Smooth muscle cell (in vitro differentiated cells): ENCODE data around the gene EFEMP1. TPM values are rescaled to one million over a fixed set of nuclear protein-coding genes. Genes with fewer than 3 reads are reported as not detected.
"Not testable (repeated sequence)": the region's sequence is repeated elsewhere in the genome, so short reads cannot be mapped to it uniquely, and the experiment has no call there.

Source experiments
- DNase-seq: peaks from one replicate; lab custom pipeline; 2025; ENCODE audit not compliant: unreplicated experiment; lab: John Stamatoyannopoulos, UW
- H2AFZ ChIP-seq: fragments of 200-600 bp; sonication (generic); 2 replicates; pipeline ENCODE4 v1.6.0; 2016; ENCODE audit warnings: antibody characterized with exemption, low read depth, mild to moderate bottlenecking
- H3F3A ChIP-seq: fragments of 200-600 bp; sonication (generic); 2 replicates; pipeline ENCODE4 v1.6.0; 2017; ENCODE audit warnings: antibody characterized with exemption, low read depth
- H3K27ac ChIP-seq: fragments of 200-600 bp; sonication (generic); 2 replicates; pipeline ENCODE4 v1.5.1; 2016; ENCODE audit warnings: low read depth, mild to moderate bottlenecking
- H3K27me3 ChIP-seq: fragments of 200-600 bp; sonication (generic); 2 replicates; pipeline ENCODE4 v1.6.1; 2016; ENCODE audit warnings: low read depth, mild to moderate bottlenecking
- H3K36me3 ChIP-seq: fragments of 200-600 bp; sonication (generic); 2 replicates; pipeline ENCODE4 v1.5.1; 2016; ENCODE audit warnings: low read depth
- H3K4me1 ChIP-seq: fragments of 200-600 bp; sonication (generic); 2 replicates; pipeline ENCODE4 v1.5.1; 2016; ENCODE audit warnings: low read depth
- H3K4me2 ChIP-seq: fragments of 200-600 bp; sonication (generic); 2 replicates; pipeline ENCODE4 v1.6.0; 2016; ENCODE audit warnings: mild to moderate bottlenecking
- H3K4me3 ChIP-seq: fragments of 200-600 bp; sonication (generic); 2 replicates; pipeline ENCODE4 v1.5.1; 2016; ENCODE audit warnings: mild to moderate bottlenecking
- H3K79me2 ChIP-seq: fragments of 200-600 bp; sonication (generic); 2 replicates; pipeline ENCODE4 v1.6.0; 2016; ENCODE audit warnings: low read depth, mild to moderate bottlenecking
- H3K9ac ChIP-seq: fragments of 200-600 bp; sonication (generic); 2 replicates; pipeline ENCODE4 v1.6.0; 2016; ENCODE audit warnings: low read depth
- H3K9me3 ChIP-seq: fragments of 200-600 bp; sonication (generic); replicated peaks from 2 replicates; pipeline ENCODE4 v1.5.1; 2016; ENCODE audit warnings: low read depth
- H4K20me1 ChIP-seq: fragments of 200-600 bp; sonication (generic); 2 replicates; pipeline ENCODE4 v1.6.0; 2016; ENCODE audit warnings: low read depth
- CTCF ChIP-seq: fragments of 200-600 bp; sonication (generic); IDR thresholded peaks from 2 replicates; pipeline ENCODE4 v1.5.1; 2017; ENCODE audit warnings: borderline replicate concordance, mild to moderate bottlenecking, antibody characterized with exemption; ENCODE audit not compliant: insufficient read depth, poor library complexity, severe bottlenecking
- WGBS: methylation state at CpG from one replicate; pipeline ENCODE4 v1.1.7; 2016; ENCODE audit warnings: low lambda C conversion rate; 5-methylcytosine and 5-hydroxymethylcytosine counted together
- polyA plus RNA-seq: library from polyadenylated mRNA; unstranded; fragments of >200 nt; fragmentation: Nextera tagmentation; extraction: Ambion mirVana; gene quantifications from 2 replicates; pipeline ENCODE4 v1.2.1, GENCODE V29; 2016
- total RNA-seq: library from RNA; depleted of rRNA; stranded (reverse); fragments of >200 nt; gene quantifications from 2 replicates; pipeline ENCODE4 v1.2.3, GENCODE V29; 2014

EFEMP1 gene
- total and polyA plus RNA-seq, 2 experiments from 2014 or later, result 19.2 to 28.3 TPM

- no peak overlapping the region for H3K27ac ChIP-seq
- no peak for DNase-seq
- peak overlapping the region; percentile 49 for H3K4me2 ChIP-seq
Observed at GRCh38 chr2:55839182-55839819, 84.3 kb downstream of the EFEMP1 start.

GRCh38 chr2:55838653-55839052 is 84.9 kb downstream of the EFEMP1 start:
- Histone ChIP-seq H3K9ac (no peak overlapping the region), H3K27me3 (peaks cover 31% of the 10 kb centered on the region), H3K36me3 (no peaks in the 10 kb centered on the region), H4K20me1 (no peaks in the 10 kb centered on the region), H3K4me1 (no peaks in the 10 kb centered on the region), H3F3A (peaks cover 1% of the 10 kb centered on the region), H3K9me3 (no peaks in the 10 kb centered on the region), H2AFZ (no peak overlapping the region), H3K4me3 (no peak overlapping the region), H3K79me2 (no peaks in the 10 kb centered on the region), H3K27ac (no peak overlapping the region), H3K4me2 (peak overlapping the region; percentile 49)
- WGBS, result 90% methylated on average over 1 of the region's 1 CpG
- no peak for DNase-seq
- no peak for TF ChIP-seq CTCF

More at GRCh38 chr2:55839182-55839819, 84.3 kb downstream of the EFEMP1 start:
- no peaks in the 10 kb centered on the region for H3K36me3 ChIP-seq
- H3K79me2 ChIP-seq, result no peaks in the 10 kb centered on the region
- peaks cover 6% of the 10 kb centered on the region for H3F3A ChIP-seq
- TF ChIP-seq CTCF, result no peak
- no peak overlapping the region for H3K4me3 ChIP-seq
- WGBS, result 41% methylated on average over 7 of the region's 7 CpGs
- no peaks in the 10 kb centered on the region for H4K20me1 ChIP-seq
- H3K4me1 ChIP-seq, result no peaks in the 10 kb centered on the region
- no peaks in the 10 kb centered on the region for H3K9me3 ChIP-seq
- H3K9ac ChIP-seq, result no peak overlapping the region
- H2AFZ ChIP-seq, result no peak overlapping the region
- peaks cover 30% of the 10 kb centered on the region for H3K27me3 ChIP-seq

- not testable (repeated sequence) for DNase-seq, H3K9ac ChIP-seq, H3K36me3 ChIP-seq, H3K4me2 ChIP-seq, H3K9me3 ChIP-seq, H3F3A ChIP-seq, H4K20me1 ChIP-seq, H3K79me2 ChIP-seq, H3K27ac ChIP-seq, H3K4me3 ChIP-seq, H3K4me1 ChIP-seq, H2AFZ ChIP-seq
- peaks cover 31% of the 10 kb centered on the region for H3K27me3 ChIP-seq
- 91% methylated on average over 1 of the region's 1 CpG for WGBS
Observed at GRCh38 chr2:55838117-55838516, 85.5 kb downstream of the EFEMP1 start.

GRCh38 chr2:55837073-55837472 is 86.5 kb downstream of the EFEMP1 start:
- Histone ChIP-seq H3K9me3 (no peaks in the 10 kb centered on the region), H3K9ac (no peak overlapping the region), H3F3A (no peaks in the 10 kb centered on the region), H3K79me2 (no peaks in the 10 kb centered on the region), H4K20me1 (no peaks in the 10 kb centered on the region), H3K4me2 (no peak overlapping the region), H3K27ac (no peak overlapping the region), H2AFZ (no peak overlapping the region), H3K4me1 (no peaks in the 10 kb centered on the region), H3K36me3 (no peaks in the 10 kb centered on the region), H3K4me3 (no peak overlapping the region), H3K27me3 (peaks cover 31% of the 10 kb centered on the region)
- WGBS, result 64% methylated on average over 9 of the region's 9 CpGs
- TF ChIP-seq CTCF, result no peak
- no peak for DNase-seq

- not testable (repeated sequence) for H3K9me3 ChIP-seq, H3F3A ChIP-seq, H3K9ac ChIP-seq, H3K4me2 ChIP-seq, H3K79me2 ChIP-seq, H4K20me1 ChIP-seq, H3K36me3 ChIP-seq, DNase-seq, H3K27ac ChIP-seq, H3K4me3 ChIP-seq, H3K4me1 ChIP-seq, H2AFZ ChIP-seq
- H3K27me3 ChIP-seq, result peaks cover 18% of the 10 kb centered on the region
- 75% methylated on average over 2 of the region's 2 CpGs for WGBS
Observed at GRCh38 chr2:55831671-55832410, 91.7 kb downstream of the EFEMP1 start.
